ENCODE data around the gene NAGLU.

Gene NAGLU

DNA sequence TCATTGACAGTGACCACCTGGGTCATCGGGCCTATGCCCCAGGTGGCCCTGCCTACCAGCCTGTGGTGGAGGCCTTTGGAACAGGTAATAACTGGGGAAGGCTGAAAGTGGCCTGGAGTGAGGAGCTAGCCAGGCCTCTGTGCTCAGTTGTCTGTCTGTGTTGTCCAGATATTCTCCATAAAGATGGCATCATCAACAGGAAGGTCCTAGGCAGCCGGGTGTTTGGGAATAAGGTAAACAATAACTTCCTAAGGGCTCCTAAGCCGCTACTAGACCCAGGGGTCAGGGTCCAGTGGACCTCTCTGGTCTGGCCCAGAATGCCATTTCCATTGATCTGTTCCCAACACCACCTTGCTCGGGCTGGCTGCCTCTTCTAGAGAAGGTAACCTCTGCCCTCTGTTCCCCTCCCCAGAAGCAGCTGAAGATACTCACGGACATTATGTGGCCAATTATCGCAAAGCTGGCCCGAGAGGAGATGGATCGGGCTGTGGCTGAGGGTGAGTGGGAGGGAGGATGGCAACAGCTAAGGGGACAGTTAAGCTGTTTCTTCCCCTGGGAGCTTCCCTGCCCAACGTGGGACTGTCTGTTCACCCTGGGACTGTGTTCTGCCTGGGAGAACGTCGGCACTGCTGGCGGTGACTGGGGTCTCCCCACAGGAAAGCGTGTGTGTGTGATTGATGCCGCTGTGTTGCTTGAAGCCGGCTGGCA, 28.9 kb downstream of the NAGLU start:
- no peak for DNase-seq (ENCODE audit: low spot score)

DNA sequence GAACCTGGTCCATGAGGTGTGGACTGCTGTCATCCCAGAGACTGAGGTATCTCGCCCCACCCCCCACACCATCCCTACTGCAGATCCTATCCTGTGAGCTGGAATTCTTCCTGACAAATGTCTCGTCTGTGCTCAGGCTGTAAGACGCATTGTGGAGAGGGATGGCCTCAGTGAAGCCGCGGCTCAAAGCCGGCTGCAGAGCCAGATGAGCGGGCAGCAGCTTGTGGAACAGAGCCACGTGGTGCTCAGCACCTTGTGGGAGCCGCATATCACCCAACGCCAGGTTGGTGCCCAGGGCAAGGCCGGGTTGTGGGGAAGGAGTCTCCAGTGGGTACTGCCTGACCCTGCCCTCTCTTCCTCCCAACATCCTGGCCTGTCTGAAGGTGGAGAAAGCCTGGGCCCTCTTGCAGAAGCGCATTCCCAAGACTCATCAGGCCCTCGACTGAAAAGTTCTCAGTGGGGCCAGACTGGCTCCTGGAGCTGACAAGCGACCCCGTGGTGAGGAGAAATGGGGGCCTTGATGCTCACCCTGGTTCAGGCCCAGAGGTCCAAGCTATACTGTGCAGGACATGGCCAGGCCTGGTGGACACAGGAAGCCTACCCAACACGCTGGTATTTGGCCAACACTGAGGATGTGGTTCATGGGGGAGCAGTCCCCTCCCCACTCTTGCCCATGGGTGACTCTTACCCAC, 29.6 kb downstream of the NAGLU start:
- no peak for DNase-seq (ENCODE audit: low spot score)

DNA sequence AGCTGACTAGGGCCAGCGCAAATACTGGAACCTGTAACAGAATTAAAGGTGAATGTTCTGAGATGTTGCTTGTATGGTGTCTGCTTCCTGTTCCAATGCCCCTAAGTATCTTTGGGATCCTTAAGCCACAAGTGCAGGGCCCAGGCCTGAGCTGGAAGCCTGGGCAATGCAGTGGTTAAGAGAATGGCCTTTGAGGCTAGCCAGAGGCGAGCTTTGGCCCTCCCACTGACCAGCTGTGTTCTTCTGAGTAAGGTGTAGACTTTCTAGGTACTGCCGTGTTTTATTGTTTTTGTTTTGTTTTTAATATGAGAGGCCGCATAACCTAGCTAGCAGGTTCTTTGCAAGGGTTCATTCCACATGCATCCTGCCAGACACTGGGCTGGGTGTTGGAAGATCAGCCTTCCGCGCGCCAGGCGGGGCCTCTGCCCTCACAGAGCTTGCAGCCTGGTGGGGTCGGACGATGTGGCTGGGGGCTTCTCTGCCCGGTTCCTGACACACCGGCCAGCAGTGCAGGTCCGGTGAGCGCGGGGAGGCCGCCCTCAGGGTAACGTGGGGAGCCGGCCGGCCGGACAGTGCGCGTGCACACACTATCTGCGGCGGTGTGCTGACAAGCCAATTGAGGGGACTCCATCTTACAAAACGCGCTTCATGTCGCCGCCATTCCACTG, 30.3 kb downstream of the NAGLU start:
- DNase-seq (ENCODE audit: low spot score), result no peak

DNA sequence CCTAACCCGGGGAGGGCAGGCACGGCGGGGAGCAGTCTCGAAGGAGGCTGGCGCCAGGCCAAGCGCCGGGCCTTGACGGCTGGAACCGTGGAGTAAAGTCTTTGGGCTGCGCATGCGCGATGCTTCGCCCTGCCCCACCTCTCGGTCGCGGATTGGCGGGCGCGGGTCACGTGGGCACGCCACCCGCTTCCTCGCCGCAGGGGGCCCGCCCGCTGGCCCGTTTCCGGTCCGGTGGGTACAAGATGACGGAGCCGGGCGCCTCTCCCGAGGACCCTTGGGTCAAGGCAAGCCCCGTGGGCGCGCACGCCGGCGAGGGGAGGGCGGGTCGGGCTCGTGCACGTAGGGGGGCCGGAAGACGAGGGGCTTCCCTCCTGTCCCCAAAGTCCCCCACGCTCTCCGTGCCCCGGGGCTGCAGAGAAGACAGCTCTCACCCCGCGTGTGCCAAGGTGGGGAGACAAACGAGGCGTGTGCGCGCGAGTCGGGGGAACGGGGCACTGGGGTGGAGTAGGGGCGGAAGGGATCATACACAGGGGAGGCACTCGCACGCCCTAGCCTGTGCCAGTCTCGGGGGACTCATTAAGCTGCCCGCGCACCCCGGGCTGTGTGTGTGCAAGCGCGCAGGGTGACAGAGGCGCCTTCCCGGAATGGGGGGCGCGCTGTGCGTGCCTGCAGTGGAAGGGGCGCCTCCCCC, 31.0 kb downstream of the NAGLU start, which contains the start of gene MLX:
Gene MLX (plus strand): TSS at position 218 of the 691 bp plus-strand sequence. CDS start 25 bp downstream, at position 243.
- DNase-seq (ENCODE audit: low spot score), result peak; percentile 100

DNA sequence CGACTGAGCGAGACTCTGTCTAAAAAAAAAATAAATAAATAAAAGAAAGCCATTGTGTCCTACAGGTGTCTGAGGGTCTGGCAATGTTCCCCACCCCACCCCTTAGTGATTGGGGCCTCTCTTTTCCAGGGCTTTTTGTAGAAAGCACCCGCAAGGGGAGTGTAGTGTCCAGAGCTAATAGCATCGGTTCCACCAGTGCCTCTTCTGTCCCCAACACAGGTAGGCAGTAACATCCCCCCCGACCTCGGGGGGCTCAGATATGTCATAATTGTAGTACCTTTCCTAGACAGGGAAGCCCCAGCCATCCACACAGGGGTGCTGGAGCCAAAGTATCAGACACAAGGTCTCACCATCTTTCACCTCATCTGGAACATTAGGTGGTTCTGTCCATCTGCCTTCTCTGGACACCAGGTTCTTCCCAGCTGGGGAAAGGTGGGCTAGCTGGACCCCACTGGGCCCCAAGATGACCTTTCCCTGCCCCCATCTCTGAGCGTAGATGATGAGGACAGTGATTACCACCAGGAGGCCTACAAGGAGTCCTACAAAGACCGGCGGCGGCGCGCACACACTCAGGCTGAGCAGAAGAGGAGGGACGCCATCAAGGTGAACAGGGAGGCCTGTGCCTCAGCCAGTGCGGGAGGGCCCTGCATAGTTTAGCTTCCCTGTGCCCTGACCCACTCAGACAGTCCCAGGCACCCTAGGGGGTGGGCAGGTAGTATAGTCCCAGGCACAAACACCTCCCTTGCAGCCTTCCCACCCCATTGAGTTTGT, 32.5 kb downstream of the NAGLU start:
- no peak for DNase-seq (ENCODE audit: low spot score)

DNA sequence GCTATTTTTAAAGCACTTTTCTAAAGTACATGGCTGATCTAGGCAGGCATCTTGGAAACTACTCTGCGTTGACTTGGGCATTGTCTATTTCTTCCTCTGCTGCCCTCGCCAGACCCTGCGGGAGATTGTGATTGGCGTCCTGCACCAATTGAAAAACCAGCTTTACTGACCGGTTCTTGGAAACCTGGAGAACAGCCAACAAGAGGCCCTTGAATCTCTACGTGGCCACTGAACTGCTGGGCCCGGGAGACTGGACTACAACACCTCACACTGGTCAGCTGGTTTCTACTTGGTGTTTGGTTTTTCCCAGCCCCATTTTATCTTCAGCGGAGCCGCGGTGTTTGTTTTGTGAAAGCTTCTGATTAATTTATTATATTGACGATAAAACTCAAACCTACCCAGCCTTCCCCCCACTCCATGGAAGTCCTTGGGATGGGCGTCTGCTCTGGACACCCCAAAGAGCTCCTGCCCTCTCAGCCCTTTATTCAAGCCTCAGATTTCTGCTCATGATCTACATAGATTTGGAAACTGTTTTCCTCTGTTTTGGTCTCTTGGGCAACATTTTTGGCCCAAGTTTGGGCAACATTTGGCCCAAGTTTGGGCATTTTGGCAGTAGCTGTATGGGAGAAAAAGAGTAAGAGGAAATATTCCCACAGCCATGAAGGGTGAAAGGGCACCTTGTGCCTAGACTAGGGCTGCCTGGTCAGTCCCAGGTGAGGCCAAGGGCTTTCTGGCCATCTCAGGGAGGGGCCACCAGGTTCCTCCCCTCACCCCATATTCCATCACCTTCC, 35.6 kb downstream of the NAGLU start:
- DNase-seq (ENCODE audit: low spot score), result no peak

DNA sequence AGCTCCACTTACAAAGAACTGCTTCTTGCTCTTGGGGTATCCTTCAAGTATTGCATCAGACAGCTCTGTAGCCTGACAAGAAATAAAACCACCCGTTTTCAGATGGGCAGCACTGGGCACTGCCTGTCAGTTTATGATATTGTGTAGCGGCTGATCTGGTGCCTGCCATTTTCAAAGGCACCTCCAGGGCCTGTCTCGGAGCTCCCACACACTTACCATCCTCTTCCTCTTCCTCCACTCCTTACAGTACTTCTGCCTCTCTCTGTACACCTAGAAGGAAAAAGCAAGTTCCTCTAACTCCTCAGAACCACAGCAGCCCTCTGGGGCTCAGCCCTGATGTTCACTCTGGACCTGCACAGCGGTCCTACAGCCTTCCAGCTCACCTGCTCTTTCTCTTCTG, 37.1 kb downstream of the NAGLU start:
- no peak for DNase-seq (ENCODE audit: low spot score)

DNA sequence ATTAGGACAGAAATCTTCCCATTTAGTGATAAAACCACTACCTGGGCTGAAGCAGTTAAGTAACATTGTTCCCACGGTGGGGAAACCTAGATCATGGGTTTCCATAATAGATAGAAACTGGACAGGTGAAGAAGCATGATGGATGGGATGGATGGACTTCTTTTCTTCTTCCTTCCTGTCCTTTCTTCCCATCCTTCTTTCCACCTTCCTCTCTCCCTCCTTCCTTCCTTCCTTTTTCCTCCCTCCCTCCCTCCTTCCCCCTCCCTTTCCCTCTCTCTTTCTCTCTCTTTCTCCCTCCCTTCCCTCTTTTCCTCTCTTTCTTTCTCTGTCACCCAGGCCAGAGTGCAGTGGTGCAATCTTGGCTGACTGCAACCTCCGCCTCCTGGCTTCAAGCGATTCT, 38.4 kb downstream of the NAGLU start:
- no peak for DNase-seq (ENCODE audit: low spot score)

DNA sequence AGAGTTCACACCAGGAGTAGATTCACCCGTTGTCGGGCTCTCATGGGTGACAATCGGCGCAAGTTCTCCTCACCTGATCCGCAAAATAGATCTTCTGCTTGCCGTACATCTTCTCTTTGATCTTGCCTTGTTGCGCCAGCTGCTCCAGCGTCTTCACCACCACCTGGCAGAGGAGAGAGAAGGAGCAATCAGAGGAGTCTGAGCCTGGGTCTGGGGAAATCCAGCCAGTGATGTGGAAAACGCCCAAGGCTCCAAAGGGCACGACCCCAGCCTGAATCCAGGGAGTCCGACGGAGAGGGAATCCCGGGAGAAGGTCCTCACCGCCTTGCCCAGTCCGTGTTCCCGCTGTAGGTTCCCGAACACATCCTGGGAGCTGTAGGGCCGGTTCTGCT, 41.1 kb downstream of the NAGLU start:
- DNase-seq (ENCODE audit: low spot score), result no peak

DNA sequence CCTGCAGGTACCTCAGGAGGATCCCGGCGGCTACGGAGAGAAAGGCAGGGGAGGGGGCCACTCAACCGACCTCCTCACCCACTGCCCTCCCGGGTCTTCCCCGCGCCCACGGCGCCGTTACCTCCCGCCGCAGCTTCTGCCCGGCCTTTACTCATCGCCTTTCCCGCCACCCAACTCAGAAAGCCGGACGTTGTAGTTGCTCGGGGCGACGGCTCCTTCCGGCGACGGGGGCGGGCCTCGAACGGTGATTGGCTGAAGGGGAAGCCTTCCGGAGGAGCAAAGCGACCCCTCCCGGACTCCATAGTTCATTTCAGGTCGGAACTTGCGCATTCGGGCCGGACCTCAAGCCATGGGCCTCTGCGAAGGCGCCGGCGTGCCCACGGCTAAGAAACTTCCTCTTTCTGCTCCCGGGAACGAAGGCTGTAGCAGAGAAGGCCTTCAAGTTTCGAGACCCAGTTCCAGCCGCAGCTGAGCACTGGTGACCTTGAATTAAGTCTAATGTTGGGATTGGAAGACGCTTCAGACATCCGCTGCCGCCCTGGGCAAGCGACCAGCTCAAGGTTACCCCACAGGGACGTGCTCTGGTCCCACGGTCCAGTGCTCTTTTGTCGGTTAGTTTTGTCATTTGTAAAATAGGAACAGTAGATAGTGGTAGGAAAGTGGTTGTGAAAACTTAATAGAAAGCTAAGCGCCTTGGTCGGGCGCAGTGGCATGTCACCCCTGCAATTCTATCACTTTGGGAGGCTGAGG, 41.7 kb downstream of the NAGLU start, which contains the start of gene PSMC3IP:
Gene PSMC3IP (minus strand): TSS at position 198 of the 750 bp plus-strand sequence. CDS start 43 bp downstream, at position 155.
- peak; percentile 96 for DNase-seq (ENCODE audit: low spot score)

DNA sequence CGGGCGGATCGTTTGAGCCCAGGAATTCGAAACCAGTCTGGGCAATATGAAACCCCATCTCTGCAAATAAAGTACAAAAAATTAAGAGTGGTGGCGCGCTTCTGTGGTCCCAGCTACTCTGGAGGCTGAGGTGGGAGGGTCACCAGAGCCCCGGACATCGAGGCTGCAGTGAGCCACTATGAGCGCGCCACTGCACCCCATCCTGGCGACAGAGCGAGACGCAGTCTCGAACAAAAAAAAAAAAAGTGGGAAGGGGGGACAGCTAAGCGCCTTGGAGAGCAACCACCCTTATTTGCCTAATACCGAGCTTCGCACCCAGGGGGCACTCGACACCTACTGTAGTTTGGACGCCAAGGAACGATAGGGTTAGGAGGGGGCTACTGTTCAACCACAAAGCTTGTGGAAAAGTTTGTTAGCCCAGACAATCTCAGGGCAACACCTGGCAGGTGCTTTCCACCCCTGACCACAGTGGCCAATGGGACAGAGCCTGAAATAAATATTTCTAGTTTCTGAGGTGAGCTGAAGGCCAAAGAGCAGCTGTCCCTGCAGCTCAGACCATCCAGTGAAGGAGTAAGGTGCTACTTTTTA, 42.3 kb downstream of the NAGLU start:
- peak; percentile 85 for DNase-seq (ENCODE audit: low spot score)

DNA sequence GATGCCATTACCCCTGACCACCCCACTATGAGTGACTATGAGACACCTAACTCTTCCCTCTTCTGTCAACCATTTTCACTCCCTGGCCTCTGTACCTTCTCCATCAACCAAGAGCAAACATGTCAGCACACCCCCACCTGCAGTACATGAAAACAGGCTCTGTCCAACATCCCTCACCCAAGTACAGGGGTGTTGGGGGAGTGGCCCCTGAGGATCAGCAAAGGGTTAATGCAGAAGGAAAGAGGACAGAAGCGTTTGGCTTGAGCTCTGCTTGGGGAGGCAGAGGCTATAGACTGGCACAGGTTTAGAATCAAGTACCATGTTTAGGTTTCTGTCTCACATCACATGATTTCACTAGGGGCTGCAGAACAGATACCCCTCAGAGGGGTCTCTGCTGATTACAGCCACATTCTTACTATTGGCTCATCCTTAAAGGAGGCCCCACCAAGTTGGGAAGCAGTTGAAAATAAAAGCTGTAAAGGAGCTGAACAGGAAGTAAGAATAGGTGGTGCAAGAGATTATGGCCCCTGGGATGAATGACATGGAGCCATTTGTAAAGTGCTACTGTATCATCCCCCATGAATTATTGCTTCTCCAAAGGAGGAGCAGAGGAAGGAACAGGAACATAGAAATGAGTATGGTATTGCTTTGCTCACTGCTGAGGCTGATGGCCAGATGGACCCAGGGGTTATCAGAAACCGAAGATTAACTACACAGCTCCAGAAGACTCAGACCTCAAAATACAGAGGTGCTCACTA, 43.9 kb downstream of the NAGLU start:
- DNase-seq (ENCODE audit: low spot score), result no peak

DNA sequence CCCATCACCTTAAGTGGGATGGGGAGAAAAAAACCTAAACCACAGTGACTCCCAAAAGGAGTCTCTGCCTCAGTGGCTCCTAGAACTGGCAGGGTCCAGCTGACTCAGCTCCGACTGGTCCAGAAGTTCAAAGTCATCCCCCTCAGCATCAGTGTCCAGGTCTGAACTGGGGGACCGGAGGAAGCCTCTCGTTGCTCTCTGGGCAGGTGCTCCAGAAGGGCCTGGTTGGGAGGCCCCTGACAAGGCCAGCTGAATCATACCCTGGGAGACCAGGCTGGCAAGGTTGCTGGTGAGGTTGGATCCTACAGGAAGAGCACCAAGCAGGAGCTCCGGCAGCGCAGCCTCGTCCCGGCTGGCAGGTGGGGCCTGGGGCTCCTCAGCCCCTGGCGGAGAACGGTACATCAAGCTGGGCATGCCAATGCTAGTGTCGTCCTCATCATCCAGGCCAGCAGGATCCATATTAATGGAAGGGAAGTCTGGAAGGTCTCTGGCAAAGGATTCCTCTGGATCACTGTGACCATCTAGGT, 45.8 kb downstream of the NAGLU start:
- DNase-seq (ENCODE audit: low spot score), result no peak

DNA sequence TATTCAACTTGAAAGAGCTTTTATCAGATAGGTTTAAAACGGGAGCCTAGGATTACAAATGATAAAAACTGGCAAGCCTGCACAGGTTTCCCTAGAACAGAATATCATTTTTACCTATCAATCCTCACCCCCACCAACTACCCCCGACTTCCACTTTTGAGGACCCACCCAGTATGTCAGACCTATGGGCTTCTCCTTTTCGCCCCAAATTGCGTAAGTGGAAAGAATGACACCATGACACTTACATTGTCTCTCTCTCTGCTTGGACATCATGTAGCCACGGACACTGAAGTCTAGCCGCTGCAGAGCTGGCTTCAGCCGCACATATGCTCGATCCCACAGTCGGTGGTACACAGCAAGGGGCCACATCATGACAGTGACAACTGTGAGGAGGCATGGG, 48.8 kb downstream of the NAGLU start:
- DNase-seq (ENCODE audit: low spot score), result no peak

DNA sequence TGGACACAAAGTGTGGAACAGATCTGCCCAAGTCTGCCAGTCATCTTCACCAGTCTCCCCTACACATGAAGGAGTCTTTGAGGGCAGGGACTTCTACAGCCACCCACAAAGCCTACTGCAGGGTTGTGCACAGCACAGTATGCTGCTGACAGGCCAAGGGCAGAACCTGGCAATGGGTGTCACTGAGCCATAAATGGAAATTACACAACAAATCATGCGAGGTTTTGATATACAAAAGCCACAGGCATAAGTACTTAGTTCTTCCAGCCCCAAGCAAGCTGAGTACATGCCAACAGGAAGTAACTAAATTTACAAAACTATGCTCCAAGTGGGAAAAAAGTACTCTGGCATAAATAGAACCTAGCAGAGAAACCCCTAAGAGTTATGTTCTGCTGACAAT, 49.3 kb downstream of the NAGLU start:
- no peak for DNase-seq (ENCODE audit: low spot score)

DNA sequence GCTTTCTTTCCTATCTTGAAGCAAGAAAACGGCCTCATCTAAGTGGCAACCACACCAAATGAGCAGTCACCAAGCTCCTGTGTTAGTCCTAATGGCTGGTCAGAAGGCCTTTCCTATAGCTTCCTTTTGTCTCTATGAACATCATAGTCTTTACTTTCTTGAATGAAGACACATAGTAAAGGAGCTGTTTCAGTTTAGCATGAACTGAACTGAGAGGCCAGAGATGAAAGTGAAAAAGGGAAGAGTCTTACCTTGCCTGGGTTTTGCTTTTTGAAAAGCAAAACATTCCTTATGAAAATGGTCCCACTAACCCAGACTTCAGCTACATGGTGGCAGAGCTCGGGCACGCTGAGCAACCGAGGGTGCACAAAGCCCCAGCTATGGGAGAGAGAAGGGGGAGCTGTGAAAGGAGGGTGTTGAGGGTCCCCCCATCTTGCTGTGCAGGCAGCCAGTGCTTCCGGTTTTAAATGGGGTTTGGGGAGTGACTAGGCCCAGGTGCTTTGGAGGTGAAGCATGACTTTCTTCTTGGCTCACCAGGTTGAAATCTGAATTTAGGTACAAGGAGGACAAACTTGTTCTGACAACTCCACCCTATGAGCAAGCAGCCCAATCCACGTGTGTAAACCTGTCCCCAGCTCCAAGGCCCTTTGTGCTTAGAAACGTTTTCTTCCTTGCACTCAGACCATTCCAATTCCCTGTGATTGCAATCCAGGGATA, 50.6 kb downstream of the NAGLU start:
- DNase-seq (ENCODE audit: low spot score), result no peak

DNA sequence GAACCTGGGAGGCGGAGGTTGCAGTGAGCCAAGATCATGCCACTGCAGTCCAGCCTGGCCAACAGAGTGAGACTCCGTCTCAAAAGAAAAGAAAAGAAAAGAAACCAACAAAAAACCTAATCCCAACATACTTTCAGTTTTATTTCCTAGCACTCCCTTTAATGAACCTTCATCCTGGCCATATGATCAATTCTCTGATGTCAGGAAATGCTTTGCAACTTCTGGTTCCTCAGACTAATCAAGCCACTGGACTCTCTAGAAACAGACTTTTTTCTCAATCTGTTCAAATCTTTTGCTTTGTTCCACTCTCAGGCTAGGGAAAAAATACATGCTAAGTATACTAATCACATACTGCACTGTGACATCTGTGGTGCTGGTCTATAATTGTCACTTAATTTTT, 54.8 kb downstream of the NAGLU start:
- no peak for DNase-seq (ENCODE audit: low spot score)

DNA sequence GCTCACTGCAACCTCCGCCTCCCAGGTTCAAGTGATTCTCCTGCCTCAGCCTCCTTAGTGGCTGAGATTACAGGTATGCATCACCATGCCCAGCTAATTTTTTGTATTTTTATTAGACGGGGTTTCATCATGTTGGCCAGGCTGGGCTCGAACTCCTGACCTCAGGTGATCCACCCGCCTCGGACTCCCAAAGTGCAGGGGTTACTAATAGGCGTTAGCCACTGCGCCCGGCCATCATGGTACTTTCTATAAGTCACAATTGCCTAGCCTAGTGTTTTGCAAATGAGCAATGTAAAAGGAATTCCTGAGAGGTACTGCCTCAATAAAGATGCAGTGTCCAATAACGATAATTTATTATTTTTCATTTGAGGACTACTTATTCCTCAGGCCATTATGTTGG, 55.4 kb downstream of the NAGLU start:
- no peak for DNase-seq (ENCODE audit: low spot score)
